PC-9 (cell line): Measurements from ENCODE around the gene CSAG1.
"Not testable (repeated sequence)": the region's sequence is repeated elsewhere in the genome, so short reads cannot be mapped to it uniquely, and the experiment has no call there.

Experiments used
- EZH2 ChIP-seq: fragments of 200-600 bp; sonication (generic); IDR thresholded peaks from 2 replicates; pipeline ENCODE4 v1.8.0; 2017; ENCODE audit warnings: antibody characterized with exemption, low read depth
- TF ChIP-seq, protein P1 (sequence below): fragments of 200-600 bp; sonication (generic); conservative IDR thresholded peaks from 2 replicates; pipeline ENCODE4 v1.6.1; 2017; ENCODE audit warnings: mixed run types, antibody characterized with exemption, mild to moderate bottlenecking, moderate library complexity

DNA sequence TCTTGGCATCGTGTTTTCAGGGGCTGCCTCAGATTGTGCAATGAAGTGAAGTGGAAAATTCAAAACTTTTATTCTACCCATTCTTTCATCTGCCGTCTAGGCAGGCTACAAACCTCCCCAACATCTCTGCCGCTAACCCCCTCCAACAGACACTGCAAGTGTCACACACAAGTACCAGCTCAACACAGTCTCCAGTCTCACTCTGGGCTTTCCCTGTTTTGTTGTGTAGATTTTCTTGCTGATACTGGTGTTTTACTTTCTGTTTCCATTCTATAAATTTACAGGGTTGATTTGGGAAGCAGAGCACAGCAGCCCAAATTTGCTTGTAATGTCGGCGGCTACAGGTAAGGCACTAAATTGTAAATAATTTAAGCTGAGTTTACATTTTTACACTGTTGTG, 21.4 kb upstream of the CSAG1 start:
- TF ChIP-seq, protein P1, sequence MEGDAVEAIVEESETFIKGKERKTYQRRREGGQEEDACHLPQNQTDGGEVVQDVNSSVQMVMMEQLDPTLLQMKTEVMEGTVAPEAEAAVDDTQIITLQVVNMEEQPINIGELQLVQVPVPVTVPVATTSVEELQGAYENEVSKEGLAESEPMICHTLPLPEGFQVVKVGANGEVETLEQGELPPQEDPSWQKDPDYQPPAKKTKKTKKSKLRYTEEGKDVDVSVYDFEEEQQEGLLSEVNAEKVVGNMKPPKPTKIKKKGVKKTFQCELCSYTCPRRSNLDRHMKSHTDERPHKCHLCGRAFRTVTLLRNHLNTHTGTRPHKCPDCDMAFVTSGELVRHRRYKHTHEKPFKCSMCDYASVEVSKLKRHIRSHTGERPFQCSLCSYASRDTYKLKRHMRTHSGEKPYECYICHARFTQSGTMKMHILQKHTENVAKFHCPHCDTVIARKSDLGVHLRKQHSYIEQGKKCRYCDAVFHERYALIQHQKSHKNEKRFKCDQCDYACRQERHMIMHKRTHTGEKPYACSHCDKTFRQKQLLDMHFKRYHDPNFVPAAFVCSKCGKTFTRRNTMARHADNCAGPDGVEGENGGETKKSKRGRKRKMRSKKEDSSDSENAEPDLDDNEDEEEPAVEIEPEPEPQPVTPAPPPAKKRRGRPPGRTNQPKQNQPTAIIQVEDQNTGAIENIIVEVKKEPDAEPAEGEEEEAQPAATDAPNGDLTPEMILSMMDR: not testable (repeated sequence)
- TF ChIP-seq EZH2: not testable (repeated sequence)
